Measurements from ENCODE around the gene CORO2B. TPM values are rescaled to one million over a fixed set of nuclear protein-coding genes. Genes with fewer than 3 reads are reported as not detected.

CORO2B gene
- total and polyA plus RNA-seq, 2 of the 4 experiments (the other 2 are of a cell fraction) = 9.3 to 39.3 TPM

DNA sequence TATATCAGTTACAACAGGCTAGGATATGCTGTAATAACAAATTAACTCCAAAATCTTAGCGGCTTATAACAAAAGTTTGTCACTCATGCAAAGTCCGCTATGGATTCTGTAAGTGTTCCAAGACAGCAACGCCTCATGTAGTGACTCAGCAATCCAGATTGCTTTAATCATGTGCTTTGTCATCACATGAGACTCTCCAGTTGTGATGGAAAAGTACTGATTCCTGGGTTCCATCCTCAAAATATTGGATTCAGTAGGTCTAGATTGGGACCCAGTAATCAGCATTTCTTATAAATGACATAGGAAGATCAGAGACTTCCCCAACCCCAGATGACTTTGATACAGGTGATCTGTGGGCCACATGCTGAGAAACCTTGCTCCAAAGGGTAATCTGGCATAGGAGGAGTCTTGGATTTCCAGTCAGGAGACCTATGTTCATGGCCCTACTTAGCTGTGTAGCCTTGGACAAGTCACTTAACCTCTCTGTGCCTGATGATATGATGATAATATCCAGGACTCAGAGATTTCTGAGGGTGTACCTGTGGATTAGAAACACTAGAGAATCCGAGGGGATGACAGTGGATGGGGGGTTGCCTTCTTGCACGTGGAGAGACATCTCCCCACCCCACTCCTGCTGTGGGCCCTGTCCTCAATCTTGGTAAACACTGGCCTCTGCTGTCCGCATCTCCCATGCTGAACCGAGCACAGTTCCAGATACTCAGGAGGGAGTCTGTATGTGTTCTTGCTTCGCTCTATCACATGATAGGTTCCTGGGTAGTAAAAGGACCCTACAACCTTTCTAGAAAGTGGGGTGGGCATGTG, 65.5 kb downstream of the CORO2B start:
- no peak overlapping the region for H3K4me2 ChIP-seq (ENCODE audit: low read depth, low read length)
- ChIA-PET POLR2A (ENCODE audit: unreplicated experiment) (no interaction called here), CTCF (interaction anchor here (0.7 to 1.0 kb wide), 3 partner anchors 30 to 78 kb away, joined by 3 read pairs; no protein-coding TSS in a partner anchor)
- peak overlapping the region; percentile 66 for H3K14ac ChIP-seq (replicated peaks; ENCODE audit: low read depth, low read length)
- peak overlapping the region; percentile 67; the same call in 1 of the 2 replicates for H3K27ac ChIP-seq (ENCODE audit: insufficient read depth, low read length)
- H3K36me3 ChIP-seq (ENCODE audit: control insufficient read depth, insufficient read depth, low read length) = no peaks in the 10 kb centered on the region
- BruUV-seq (replicated peaks) = no TSS peak
- peak overlapping the region; percentile 41 to 75 for H4K8ac ChIP-seq (ENCODE audit: low read depth in 2 of 2, low read length in 2 of 2)
- peak overlapping the region; percentile 61 for H3K23ac ChIP-seq (ENCODE audit: low read depth, low read length)
- dilution Hi-C loops (cut with HindIII; ENCODE audit: low sequenced_read_pairs, unreplicated experiment) (no loop called here), in situ Hi-C loops (cut with MboI; ENCODE audit: low sequenced_read_pairs) (no loop called here), intact Hi-C loops (cut with micrococcal nuclease) (no loop called here)
- H4K20me1 ChIP-seq (ENCODE audit: insufficient read depth, low read length) = peaks cover 3% of the 10 kb centered on the region; the same call in 1 of the 2 replicates
- H2BK120ac ChIP-seq (ENCODE audit: low read depth, low read length) = peak overlapping the region; percentile 99
- H3K9me3 ChIP-seq (ENCODE audit: control insufficient read depth, insufficient read depth, low read length) = no peaks in the 10 kb centered on the region
- no peak overlapping the region for H3K9ac ChIP-seq (ENCODE audit: low read depth, low read length)
- no peak overlapping the region for H3K56ac ChIP-seq (ENCODE audit: extremely low read depth, insufficient read depth, low read length)
- peak overlapping the region; percentile 76 for H3K4ac ChIP-seq (ENCODE audit: low read depth, low read length)
- H2BK15ac ChIP-seq (ENCODE audit: low read depth, low read length) = peak overlapping the region; percentile 95
- peak overlapping the region; percentile 86 for H4K5ac ChIP-seq (ENCODE audit: low read depth, low read length)
- peaks cover 43% of the 10 kb centered on the region for H3K4me1 ChIP-seq (ENCODE audit: control insufficient read depth, insufficient read depth, low read length)
- no peaks in the 10 kb centered on the region for H3K27me3 ChIP-seq (ENCODE audit: control insufficient read depth, insufficient read depth, low read length)
- H2BK20ac ChIP-seq (ENCODE audit: low read depth, low read length) = peak overlapping the region; percentile 87
- H3K9me1 ChIP-seq (ENCODE audit: insufficient read depth, low read length) = peaks cover 43% of the 10 kb centered on the region
- H2AK5ac ChIP-seq (ENCODE audit: low read depth, low read length) = peak overlapping the region; percentile 97
- WGBS, 2 experiments (ENCODE audit: extremely low coverage in 2 of 2, insufficient read length in 1 of 2) = 100% methylated on average over 1 of the region's 8 CpGs; no CpG with 5 or more reads in 1 of the 2 experiments
- H2AK9ac ChIP-seq (replicated peaks; ENCODE audit: low read depth, low read length, poor library complexity) = peak overlapping the region; percentile 11
- H3K4me3 ChIP-seq (ENCODE audit: insufficient read depth, low read depth, low read length) = no peak overlapping the region
- DNase-seq (peak; percentile 90), ATAC-seq (ENCODE audit: low read depth) (no peak)
- no peak overlapping the region for H2AFZ ChIP-seq (replicated peaks; ENCODE audit: low read length, poor library complexity)
- H3K79me1 ChIP-seq (ENCODE audit: low read depth in 1 of 2, low read length in 2 of 2) = peaks cover 9 to 57% of the 10 kb centered on the region in 2 experiments
- H2BK5ac ChIP-seq (ENCODE audit: low read depth, low read length, poor library complexity, severe bottlenecking) = peak overlapping the region; percentile 47
- H3K18ac ChIP-seq (ENCODE audit: low read depth, low read length) = peak overlapping the region; percentile 85
- peak overlapping the region; percentile 67 for H4K91ac ChIP-seq (ENCODE audit: insufficient read depth, low read depth, low read length)
- TF ChIP-seq RAD21 (IDR thresholded peaks at IDR 0.05; ENCODE audit: low read length) = peak; percentile 38
- TF ChIP-seq MAFK (IDR thresholded peaks at IDR 0.05; ENCODE audit: low read depth, low read length) = peak; percentile 77
- TF ChIP-seq RCOR1 (IDR thresholded peaks at IDR 0.05; ENCODE audit: insufficient replicate concordance, low read length) = no peak
- TF ChIP-seq, protein P1, sequence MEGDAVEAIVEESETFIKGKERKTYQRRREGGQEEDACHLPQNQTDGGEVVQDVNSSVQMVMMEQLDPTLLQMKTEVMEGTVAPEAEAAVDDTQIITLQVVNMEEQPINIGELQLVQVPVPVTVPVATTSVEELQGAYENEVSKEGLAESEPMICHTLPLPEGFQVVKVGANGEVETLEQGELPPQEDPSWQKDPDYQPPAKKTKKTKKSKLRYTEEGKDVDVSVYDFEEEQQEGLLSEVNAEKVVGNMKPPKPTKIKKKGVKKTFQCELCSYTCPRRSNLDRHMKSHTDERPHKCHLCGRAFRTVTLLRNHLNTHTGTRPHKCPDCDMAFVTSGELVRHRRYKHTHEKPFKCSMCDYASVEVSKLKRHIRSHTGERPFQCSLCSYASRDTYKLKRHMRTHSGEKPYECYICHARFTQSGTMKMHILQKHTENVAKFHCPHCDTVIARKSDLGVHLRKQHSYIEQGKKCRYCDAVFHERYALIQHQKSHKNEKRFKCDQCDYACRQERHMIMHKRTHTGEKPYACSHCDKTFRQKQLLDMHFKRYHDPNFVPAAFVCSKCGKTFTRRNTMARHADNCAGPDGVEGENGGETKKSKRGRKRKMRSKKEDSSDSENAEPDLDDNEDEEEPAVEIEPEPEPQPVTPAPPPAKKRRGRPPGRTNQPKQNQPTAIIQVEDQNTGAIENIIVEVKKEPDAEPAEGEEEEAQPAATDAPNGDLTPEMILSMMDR (conservative IDR thresholded peaks at IDR 0.05; ENCODE audit: low read depth, low read length) = peak; percentile 34; the same call in 1 of the 2 replicates
- TF ChIP-seq MAZ (IDR thresholded peaks at IDR 0.05; ENCODE audit: borderline replicate concordance, low read depth, low read length) = no peak
- TF ChIP-seq CEBPB (IDR thresholded peaks at IDR 0.05; ENCODE audit: low read depth, low read length) = peak; percentile 10; the same call in 1 of the 2 replicates
- TF ChIP-seq, protein P2, sequence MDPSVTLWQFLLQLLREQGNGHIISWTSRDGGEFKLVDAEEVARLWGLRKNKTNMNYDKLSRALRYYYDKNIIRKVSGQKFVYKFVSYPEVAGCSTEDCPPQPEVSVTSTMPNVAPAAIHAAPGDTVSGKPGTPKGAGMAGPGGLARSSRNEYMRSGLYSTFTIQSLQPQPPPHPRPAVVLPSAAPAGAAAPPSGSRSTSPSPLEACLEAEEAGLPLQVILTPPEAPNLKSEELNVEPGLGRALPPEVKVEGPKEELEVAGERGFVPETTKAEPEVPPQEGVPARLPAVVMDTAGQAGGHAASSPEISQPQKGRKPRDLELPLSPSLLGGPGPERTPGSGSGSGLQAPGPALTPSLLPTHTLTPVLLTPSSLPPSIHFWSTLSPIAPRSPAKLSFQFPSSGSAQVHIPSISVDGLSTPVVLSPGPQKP (IDR thresholded peaks at IDR 0.05; ENCODE audit: borderline replicate concordance, low read depth, low read length) = no peak
- TF ChIP-seq SMC3 (IDR thresholded peaks at IDR 0.05; ENCODE audit: low read depth, low read length) = 0 out of 2 replicates have a peak, but pooled peaks have one; percentile 25
- TF ChIP-seq, protein P3, sequence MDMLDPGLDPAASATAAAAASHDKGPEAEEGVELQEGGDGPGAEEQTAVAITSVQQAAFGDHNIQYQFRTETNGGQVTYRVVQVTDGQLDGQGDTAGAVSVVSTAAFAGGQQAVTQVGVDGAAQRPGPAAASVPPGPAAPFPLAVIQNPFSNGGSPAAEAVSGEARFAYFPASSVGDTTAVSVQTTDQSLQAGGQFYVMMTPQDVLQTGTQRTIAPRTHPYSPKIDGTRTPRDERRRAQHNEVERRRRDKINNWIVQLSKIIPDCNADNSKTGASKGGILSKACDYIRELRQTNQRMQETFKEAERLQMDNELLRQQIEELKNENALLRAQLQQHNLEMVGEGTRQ (IDR thresholded peaks at IDR 0.05; ENCODE audit: low read depth, low read length) = peak; percentile 86
- no peak for TF ChIP-seq POLR2A (IDR thresholded peaks at IDR 0.05; ENCODE audit: low read depth, low read length)
- peak; percentile 94 for TF ChIP-seq NFE2L2 (IDR thresholded peaks at IDR 0.05; ENCODE audit: low read depth, low read length)
- TF ChIP-seq CHD1 (IDR thresholded peaks at IDR 0.05; ENCODE audit: low read depth, low read length) = no peak
- no peak for TF ChIP-seq MXI1 (IDR thresholded peaks at IDR 0.05; ENCODE audit: borderline replicate concordance, low read depth, low read length)
- no peak for TF ChIP-seq RFX5 (IDR thresholded peaks at IDR 0.05; ENCODE audit: low read depth, low read length)
